Measurements from ENCODE around the gene ECPAS.
"Not testable (repeated sequence)": the region's sequence is repeated elsewhere in the genome, so short reads cannot be mapped to it uniquely, and the experiment has no call there.

Gene ECPAS

GRCh38 chr9:111411266-111411665, 72.9 kb downstream of the ECPAS start:
- DNase-seq (ENCODE audit: low spot score), result no peak

DNA sequence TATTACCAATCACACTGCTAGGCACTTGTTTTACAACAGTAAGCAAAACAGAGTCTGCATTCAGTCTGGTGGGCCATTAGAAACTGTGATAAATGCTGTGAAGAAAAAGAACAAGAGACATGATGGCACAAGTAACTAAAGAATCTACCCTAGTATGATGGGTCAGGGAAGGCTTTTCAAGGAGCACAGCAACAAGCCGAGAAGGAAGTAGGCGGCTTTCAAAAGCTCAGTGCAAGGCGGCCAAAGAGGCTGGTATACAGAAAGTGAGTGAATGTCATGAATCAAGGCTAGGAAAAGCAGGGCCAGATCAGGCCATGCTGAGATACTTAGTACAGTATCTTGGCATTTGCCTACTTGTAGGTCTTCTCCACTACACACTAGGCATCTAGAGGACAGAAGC, 76.4 kb downstream of the ECPAS start:
- no peak for DNase-seq (ENCODE audit: low spot score)

DNA sequence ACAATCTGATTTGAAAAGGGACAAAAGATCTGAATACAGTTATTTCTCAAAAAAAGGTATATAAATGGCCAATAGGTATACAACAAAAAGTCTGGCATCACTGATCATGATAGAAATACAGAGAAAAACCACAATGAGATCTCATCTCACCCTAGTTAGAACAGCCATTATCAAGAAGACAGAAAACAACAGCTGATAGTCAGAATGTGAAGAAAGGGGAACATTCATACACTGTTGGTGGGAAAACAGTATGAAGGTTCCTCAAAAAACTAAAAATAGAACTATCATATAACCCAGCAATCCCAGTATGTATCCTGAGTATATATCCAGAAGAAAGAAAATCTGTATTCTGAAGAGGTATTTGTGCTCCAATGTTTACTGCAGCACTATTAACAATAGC, 78.5 kb downstream of the ECPAS start:
- no peak for DNase-seq (ENCODE audit: low spot score)

GRCh38 chr9:111401486-111401885, 82.7 kb downstream of the ECPAS start:
- DNase-seq (ENCODE audit: low spot score), result not testable (repeated sequence)

DNA sequence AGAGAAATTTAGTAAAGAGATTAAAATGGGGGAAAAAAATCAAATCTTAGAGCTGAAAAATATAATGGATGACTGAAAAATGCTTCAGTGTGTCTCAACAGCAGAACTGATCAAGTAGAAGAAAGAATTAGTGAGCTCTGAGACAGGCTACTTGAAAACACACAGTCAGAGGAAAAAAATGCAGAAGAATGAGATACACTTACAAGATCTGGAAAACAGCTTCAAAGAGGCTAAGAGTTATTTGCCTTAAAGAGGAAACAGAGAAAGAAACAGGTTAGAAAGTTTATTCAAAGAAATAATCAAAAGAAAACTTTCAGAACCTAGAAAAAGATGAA, 83.7 kb downstream of the ECPAS start:
- no peak for DNase-seq (ENCODE audit: low spot score)

GRCh38 chr9:111399772-111400563, 84.2 kb downstream of the ECPAS start:
- no peak for DNase-seq (ENCODE audit: low spot score)

DNA sequence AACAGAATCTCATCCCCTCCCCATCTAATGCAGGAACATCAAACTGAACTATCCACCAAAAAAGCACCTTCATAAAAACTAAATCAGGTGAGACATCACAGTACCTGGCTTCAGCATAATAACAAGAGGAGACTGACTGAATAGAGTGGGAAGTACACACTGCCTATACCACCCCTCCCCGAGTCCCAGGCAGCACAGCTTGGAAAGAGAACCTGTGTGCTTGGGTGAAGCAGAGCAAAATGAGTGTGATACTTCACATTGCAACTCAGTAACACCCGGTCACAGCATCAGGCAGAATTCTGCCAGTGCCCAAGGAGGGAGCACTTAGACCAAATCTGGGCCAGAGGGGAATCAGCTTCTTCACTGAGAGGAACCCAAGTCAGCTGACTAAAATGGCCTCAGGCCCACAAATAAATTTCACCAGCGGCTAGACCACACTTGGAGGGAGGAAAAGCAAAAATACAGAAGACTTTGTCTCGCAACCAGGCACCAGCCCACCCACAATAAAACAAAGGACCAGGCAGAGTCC, 84.9 kb downstream of the ECPAS start:
- no peak for DNase-seq (ENCODE audit: low spot score)

- no peak for DNase-seq (ENCODE audit: low spot score)
These were observed 90.2 kb downstream of the ECPAS start for GRCh38 chr9:111393971-111394370.

GRCh38 chr9:111389406-111389805, 94.8 kb downstream of the ECPAS start:
- DNase-seq (ENCODE audit: low spot score), result no peak

DNA sequence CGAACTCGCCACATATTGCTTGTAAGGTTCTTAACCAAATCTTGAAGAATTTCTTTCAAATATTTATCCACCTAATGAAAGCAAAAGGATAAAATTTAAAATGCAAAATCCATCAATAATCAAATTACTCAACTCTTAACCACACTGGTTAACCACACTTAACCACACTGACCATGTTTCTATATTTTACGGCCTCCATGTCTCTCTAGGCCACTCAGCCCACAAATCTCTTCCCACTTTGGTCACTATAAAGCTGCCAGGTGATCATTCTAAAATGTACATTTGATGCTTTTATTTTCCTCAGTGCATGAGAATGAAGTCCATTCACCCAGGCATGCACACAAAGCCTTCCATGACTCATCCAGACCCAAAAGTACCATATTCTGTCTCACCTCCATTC, 97.8 kb downstream of the ECPAS start:
- DNase-seq (ENCODE audit: low spot score), result no peak

DNA sequence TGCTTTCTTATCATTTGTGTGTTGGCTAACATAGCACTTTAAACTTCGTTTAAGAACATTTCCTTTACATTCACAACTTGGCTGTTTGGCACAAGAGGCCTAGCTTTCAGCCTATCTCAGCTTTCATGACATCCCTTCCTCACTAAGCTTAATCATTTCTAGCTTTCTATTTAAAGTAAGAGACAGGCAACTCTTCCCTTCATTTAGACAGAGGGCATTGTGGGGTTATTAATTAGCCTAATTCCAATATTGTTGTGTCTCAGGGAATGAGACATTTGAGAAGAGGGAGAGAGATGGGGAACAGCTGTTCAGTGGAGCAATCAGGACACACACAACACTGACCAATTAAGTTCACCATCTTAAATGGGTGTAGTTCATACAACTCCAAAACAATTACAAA, 103.2 kb downstream of the ECPAS start:
- no peak for DNase-seq (ENCODE audit: low spot score)

DNA sequence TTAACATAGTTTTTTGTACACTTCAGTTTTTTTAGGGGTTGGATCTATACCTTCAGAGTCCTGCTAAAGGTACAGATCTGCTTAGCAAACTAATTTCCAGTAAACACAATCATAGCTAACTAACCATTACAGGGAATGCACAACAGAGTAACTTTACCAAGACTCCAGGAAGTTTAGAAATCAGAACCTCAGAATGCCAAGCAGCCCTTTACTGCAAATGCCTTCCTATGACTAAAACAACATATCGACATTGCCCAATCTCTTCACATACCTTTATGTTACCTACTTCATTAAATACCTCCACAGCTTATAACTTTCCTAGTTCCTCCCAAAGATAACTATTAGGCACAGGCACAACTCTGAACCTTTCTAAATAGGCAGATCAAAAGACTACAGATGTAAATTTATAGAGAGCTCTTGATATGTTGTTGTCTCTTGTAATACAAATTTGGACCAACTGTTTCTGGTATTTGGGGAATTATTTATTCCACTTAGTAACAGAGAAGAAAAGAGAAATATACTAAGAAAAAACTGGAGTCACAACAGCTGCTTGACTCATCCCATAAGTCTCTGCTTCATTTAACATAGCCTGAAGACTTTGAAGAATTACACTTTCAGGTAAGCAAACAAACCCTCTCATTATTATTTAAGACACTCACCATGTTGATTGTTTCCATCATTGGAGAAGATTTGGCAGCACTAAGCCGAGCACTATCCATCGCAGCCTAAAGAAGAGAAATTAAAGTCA, 108.2 kb downstream of the ECPAS start:
- no peak for DNase-seq (ENCODE audit: low spot score)

GRCh38 chr9:111375062-111375461, 109.1 kb downstream of the ECPAS start:
- DNase-seq (ENCODE audit: low spot score), result no peak

GRCh38 chr9:111372297-111372696, 111.9 kb downstream of the ECPAS start:
- no peak for DNase-seq (ENCODE audit: low spot score)

GRCh38 chr9:111366978-111367377, 117.2 kb downstream of the ECPAS start:
- no peak for DNase-seq (ENCODE audit: low spot score)

GRCh38 chr9:111362526-111362925, 121.7 kb downstream of the ECPAS start:
- no peak for DNase-seq (ENCODE audit: low spot score)

DNA sequence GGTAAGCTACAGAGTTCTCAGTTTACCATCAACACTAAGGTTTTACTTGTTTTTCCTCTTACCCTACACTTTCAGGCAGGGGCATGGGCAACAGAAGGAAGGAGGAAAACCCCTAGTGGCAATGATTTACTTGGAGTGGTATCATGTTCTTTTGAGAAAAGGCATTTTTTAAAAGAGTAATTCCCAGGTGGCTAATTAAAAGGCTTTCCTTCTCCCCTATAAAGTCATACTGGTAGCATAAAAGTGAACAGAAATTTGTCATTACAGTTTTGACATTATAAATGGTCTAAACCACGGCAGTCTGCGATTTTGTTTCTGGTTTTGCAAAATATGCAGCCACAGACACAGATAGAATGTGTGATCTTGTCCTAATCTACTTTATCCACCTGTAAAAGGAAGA, 123.3 kb downstream of the ECPAS start:
- DNase-seq (ENCODE audit: low spot score), result no peak

GRCh38 chr9:111356481-111357244, 127.5 kb downstream of the ECPAS start:
- peak; percentile 89 for DNase-seq (ENCODE audit: low spot score)

- no peak for DNase-seq (ENCODE audit: low spot score)
These were observed 131.6 kb downstream of the ECPAS start for GRCh38 chr9:111352545-111352944.

GRCh38 chr9:111350556-111350955, 133.6 kb downstream of the ECPAS start:
- DNase-seq (ENCODE audit: low spot score), result no peak

DNA sequence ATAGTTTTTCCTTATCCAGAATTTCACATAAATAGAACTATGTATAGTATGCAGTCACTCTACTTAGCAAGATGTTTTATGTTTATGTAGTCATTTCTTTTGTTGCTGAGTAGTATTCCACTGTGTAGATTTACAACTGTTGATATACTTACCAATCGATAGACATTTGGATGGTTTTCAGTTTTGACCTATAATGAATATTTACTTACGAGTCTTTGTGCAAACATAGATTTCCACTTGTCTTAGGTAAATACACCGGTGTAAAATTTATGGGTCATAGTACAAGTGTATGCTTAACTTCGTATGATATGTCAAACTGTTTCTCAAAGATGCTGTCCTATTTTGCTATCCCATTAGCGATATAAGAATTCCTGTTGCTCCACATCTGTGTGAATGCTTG, 134.4 kb downstream of the ECPAS start:
- no peak for DNase-seq (ENCODE audit: low spot score)

- DNase-seq (ENCODE audit: low spot score), result no peak
These were observed 135.3 kb downstream of the ECPAS start for GRCh38 chr9:111348821-111349271.

All from AG20443 (cell line).